Measurements from ENCODE around the gene ZNF536. TPM values are rescaled to one million over a fixed set of nuclear protein-coding genes. Genes with fewer than 3 reads are reported as not detected.
A peak's percentile ranks its signal among the peaks of the same experiment; 100 is the strongest.

ZNF536 gene
- total RNA-seq, 4 donors from 2014 or later = 0.44 to 7.4 (median 0.88) TPM

- no peak for DNase-seq
- no peaks in the 10 kb centered on the region for H3K9me3 ChIP-seq
- H3K27me3 ChIP-seq = no peaks in the 10 kb centered on the region
- intact Hi-C loops (cut with DNase I) = no loop called here
- H3K27ac ChIP-seq = no peak overlapping the region
- peaks cover 0 to 5% (median 0%) of the 10 kb centered on the region in 3 donors for H3K36me3 ChIP-seq
- 50% methylated on average over 9 to 10 of the region's 10 CpGs for WGBS, 2 donors
- peaks cover 0 to 26% (median 0%) of the 10 kb centered on the region in 3 donors for H3K4me1 ChIP-seq
- TF ChIP-seq CTCF (IDR thresholded peaks at IDR 0.05) (no peak), POLR2A (IDR thresholded peaks at IDR 0.05) (no peak)
- H3K4me3 ChIP-seq = no peak overlapping the region
Observed at GRCh38 chr19:30446850-30447552, 74.8 kb downstream of the ZNF536 start.

- no peak overlapping the region for H3K27ac ChIP-seq
- no peaks in the 10 kb centered on the region for H3K9me3 ChIP-seq
- H3K36me3 ChIP-seq = peaks cover 0 to 5% (median 0%) of the 10 kb centered on the region in 3 donors
- intact Hi-C loops (cut with DNase I) = no loop called here
- DNase-seq = no peak
- H3K27me3 ChIP-seq = no peaks in the 10 kb centered on the region
- no peak overlapping the region for H3K4me3 ChIP-seq
- H3K4me1 ChIP-seq = peaks cover 0 to 26% (median 0%) of the 10 kb centered on the region in 3 donors
- WGBS, 2 donors = 68 to 81% methylated on average over 4 of the region's 4 CpGs
- TF ChIP-seq POLR2A (IDR thresholded peaks at IDR 0.05) (no peak), CTCF (IDR thresholded peaks at IDR 0.05) (no peak)
Observed at GRCh38 chr19:30447553-30447870, 75.3 kb downstream of the ZNF536 start.

- Histone ChIP-seq H3K9me3 (no peaks in the 10 kb centered on the region), H3K4me3 (no peak overlapping the region), H3K4me1 (peaks cover 0 to 26% (median 0%) of the 10 kb centered on the region in 3 donors), H3K36me3 (peaks cover 0 to 5% (median 0%) of the 10 kb centered on the region in 3 donors), H3K27ac (peak overlapping the region in 2 of 4 donors; percentile 6 to 61), H3K27me3 (no peaks in the 10 kb centered on the region)
- no peak for DNase-seq
- TF ChIP-seq CTCF (IDR thresholded peaks at IDR 0.05) (no peak), POLR2A (IDR thresholded peaks at IDR 0.05) (no peak)
- WGBS, 2 donors = 58 to 63% methylated on average over 9 of the region's 9 CpGs
- intact Hi-C loops (cut with DNase I) = no loop called here
Observed at GRCh38 chr19:30448386-30449077, 76.3 kb downstream of the ZNF536 start.

DNA sequence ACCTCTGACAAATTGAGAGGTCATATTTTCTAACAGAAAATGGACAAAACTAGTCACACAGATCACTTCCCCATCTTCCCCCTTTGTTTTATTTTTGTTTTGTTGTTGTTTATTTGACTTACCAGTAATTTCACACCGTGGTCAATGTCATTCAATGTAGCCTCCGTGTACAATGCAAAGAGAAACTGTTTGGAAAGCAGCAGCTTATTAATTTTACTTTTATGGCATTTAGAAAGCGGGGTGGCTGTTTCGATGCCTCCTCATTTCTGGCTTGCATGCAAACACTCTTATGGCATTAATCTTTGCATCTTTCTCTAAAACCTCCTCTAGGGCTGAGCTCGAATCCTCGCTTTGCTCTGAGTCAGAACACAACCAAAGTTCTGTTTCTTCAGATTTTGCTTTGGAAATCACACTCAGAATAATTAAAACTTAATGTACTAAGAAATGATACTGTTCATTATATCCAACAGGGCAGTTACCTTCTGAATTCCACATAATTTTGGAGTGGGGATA is 77.0 kb downstream of the ZNF536 start:
- no peaks in the 10 kb centered on the region for H3K9me3 ChIP-seq
- peak overlapping the region in 1 of 4 donors; percentile 38 for H3K4me3 ChIP-seq
- DNase-seq = no peak
- H3K27ac ChIP-seq = peak overlapping the region in 2 of 4 donors; percentile 6 to 61
- WGBS, 2 donors = 60 to 68% methylated on average over 6 of the region's 6 CpGs
- H3K4me1 ChIP-seq = peaks cover 0 to 26% (median 0%) of the 10 kb centered on the region in 3 donors
- TF ChIP-seq POLR2A (IDR thresholded peaks at IDR 0.05) (no peak), CTCF (IDR thresholded peaks at IDR 0.05) (no peak)
- H3K27me3 ChIP-seq = no peaks in the 10 kb centered on the region
- peaks cover 0 to 1% (median 0%) of the 10 kb centered on the region in 3 donors for H3K36me3 ChIP-seq
- intact Hi-C loops (cut with DNase I) = no loop called here

DNA sequence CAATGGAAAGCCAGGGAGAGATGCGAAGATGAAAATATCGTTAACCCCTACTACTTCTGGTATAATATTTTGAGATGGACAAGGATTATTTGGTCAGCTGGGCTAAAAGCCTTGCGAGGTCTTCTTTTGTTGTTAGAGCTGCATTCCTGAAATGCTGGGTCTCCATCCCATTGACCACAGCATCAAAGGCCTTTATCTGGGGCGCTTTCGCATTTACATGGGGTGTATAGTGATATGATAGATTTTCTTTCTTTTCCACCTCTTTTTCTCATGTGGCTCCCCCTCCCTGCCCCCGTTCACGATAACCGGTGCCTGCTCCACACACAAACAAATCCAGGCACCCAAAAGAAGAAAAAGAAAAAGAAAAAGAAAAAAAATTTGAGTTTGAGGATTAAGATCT is 77.5 kb downstream of the ZNF536 start:
- WGBS, 2 donors = 45% methylated on average over 8 of the region's 8 CpGs
- Histone ChIP-seq H3K4me3 (peak overlapping the region in 3 of 4 donors; percentile 35 to 61 (median 35)), H3K27me3 (no peaks in the 10 kb centered on the region), H3K27ac (peak overlapping the region in 3 of 4 donors; percentile 6 to 61 (median 59)), H3K4me1 (peaks cover 0 to 26% (median 0%) of the 10 kb centered on the region in 3 donors), H3K9me3 (no peaks in the 10 kb centered on the region), H3K36me3 (no peaks in the 10 kb centered on the region)
- no peak for DNase-seq
- no peak for TF ChIP-seq POLR2A (IDR thresholded peaks at IDR 0.05)
- TF ChIP-seq CTCF (IDR thresholded peaks at IDR 0.05) = no peak
- intact Hi-C loops (cut with DNase I) = no loop called here

Measured in esophagus squamous epithelium (tissue), 5 donors.